Femur (tissue), 1 donor: ENCODE measurements around the gene CARD11.
A peak's percentile ranks its signal among the peaks of the same experiment; 100 is the strongest.

Experiments
- DNase-seq: peaks from one replicate; pipeline ENCODE4 v3.0.0-alpha.2; 2017

CARD11 gene

DNA sequence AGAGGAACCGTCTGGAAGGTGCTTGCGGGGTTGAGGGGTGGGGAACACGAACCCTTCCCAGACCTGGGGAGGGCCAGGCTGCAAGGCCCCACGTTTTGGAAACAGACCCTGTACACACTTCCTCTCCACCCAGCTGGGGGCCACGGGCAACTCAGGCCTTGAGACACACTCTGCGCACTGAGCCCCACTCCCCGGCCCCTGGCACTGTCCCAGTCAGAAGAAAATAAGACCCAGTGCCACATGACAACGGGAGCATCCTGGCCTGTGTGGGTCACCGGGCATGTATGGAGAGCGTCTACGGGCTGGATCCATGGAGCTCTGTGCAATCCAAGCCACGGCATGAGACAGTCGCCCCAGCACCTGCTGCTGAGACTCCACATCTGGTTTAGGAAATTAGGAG lies 63.7 kb downstream of the CARD11 start:
- no peak for DNase-seq

DNA sequence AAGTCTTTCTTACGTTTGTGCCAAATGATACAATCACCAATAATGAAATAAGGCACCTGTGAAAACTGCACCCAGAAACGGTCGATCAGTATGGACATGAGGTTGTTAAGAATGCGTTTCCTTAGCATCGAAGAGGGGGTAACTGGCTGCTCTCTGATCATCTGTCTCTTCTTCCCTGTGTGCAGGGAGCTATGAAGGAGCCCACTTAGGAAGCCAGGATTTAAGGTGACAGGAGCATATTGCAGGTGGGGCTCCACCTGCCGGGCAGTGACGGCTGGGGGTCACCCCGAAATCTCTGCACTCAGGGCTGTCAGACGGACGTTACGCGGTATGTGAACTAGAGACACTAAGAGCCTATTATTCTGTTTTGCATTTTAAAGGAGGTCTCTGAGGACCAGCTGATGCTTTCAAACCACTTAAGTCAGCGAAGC lies 64.5 kb downstream of the CARD11 start:
- no peak for DNase-seq

DNA sequence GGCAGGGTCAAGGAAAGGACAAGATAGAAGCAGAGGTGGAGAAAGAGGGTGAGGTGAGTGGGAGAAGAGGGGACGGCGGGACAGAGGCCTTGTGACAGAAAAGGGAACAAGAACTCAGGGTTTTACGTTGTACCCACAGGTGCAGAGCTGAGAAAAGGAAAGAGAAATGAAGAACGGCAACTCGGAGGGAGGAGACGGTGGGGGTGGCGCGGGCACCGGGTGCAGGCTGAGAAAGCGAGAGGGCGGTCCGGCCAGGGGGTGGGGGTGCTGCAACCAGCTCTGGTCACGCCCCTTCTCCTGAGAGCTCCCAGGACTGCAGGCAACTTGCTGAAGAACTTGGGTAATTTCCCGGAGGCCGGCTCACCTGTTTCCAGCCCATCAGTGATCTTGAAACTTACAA lies 65.3 kb downstream of the CARD11 start:
- DNase-seq, result peak; percentile 54

DNA sequence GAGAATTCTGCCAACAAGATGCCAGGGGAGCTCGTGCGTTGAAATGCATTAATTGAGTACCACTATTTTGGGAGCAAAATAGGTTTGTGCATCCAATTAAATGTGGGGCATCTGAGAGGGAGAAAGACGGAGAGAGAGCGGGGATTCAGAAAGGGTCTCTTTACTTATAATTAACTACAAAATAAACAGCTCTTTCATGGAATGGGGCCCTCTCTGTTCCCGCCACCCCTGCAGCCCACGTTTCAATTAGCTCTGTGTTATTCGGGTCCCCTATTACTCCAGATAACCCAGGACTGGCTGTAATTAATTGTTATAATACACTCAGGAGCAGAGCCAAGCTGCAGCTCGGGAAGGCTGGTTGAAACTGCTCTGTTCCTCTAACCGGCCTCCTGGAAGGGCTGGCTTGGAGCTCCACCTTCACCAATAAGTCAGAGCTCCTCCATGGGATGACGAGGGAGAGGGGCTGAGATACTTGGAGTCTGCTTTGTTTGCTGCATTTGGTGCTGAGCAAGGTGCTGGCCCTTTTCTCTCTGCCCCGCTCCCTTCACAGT lies 67.8 kb downstream of the CARD11 start:
- no peak for DNase-seq

DNA sequence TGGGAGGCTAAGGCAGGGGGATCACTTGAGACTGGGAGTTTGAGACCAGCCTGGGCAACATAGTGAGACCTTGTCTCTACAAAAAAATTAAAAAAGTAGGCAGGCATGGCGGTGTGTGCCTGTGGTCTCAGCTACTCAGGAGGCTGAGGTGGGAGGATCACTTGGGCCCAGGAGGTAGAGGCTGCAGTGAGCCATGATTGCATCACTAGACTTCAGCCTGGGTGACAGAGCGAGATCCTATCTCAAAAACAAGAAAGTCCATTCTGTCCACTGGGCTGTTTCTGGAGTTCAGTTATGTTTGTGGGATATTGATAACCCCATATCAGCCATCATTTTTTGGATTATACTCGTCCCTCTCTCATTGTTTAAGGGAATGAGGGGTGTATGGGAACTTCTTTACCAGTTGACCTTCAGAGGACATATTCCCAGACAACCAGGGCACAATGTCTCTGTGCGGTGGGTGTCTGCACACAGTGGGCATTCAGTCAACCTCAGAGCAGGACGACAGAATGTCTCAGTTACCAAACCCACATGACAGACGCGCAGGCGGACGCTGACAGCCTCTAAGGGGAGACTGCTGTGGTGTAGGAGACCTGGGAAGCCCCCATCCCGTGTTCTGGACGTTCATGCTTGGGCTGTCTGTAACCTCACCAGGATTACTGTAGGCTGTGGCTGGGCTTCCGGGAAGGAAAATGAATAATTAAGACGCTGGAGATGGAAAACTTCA lies 69.4 kb downstream of the CARD11 start:
- no peak for DNase-seq

DNA sequence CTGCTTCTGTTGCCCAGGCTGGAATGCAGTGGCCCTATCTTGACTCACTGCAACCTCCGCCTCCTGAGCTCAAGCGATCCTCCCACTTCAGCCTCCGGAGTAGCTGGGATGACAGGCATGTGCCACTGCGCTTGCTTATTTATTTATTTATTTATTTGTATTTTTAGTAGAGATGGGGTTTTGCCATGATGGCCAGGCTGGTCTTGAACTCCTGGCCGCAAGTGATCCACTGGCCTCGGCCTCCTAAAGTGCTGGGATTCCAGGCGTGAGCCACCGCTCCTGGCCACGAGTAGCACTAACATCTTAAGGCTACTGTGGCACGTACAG lies 70.9 kb downstream of the CARD11 start:
- no peak for DNase-seq

DNA sequence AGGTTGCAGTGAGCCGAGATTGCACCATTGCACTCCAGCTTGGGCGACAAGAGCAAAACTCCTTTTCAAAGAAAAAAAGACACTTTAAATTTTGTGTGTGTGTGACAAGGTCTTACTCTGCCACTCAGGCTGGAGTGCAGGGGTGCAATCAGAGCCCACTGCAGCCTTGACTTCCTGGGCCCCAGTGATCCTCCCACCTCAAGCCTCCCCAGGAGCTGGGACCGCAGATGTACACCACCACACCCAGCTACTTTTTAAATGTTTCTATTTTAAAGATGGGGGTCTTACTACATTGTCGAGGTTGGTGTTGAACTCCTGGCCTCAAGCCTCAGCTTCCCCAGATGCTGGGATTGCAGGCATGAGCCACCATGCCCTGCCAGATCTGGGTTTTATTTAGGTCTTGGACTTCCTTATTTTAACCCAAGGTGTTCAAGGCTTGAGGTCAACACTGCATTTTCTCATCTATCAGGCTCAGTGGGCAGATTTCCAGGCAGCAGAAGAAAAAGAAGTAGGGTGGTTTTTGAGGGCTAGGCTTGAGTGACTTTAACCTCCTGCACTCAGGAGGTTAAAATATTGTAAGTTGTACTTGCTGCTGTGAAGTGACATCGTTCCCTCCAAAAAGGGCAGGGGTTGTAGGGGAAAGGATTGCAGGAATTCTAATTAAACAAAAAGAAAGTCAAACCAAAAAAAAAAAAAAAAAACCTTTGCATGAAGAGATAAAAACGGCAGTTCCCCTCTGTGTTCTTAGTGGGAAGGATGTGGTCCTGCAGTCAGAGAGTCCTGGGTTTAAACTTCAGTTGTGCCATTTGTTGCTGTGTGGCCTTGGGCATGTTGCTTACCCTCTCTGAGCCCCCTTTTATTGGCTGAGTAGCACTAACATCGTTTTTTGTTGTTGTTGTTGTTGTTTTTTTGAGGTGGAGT lies 71.5 kb downstream of the CARD11 start:
- no peak for DNase-seq

DNA sequence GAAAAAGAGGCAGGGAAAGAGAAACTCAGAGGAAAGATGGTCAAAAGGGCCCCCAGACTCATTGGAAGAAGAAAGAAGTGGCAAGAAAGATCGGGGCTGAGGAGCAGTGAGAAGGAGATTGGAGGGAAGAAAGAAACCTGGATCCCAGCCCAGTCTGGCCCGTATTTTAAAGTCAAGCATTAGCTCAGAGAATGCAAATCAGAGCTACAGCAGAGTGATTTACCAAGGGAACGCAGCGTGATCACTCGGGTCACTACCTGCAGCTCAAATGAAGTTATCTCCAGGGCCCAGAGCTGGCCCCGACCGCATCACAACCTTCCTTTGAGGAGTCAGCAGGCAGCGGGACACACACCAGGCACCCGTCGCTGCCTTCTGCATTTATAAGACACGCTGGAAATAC lies 72.8 kb downstream of the CARD11 start:
- DNase-seq, result no peak

DNA sequence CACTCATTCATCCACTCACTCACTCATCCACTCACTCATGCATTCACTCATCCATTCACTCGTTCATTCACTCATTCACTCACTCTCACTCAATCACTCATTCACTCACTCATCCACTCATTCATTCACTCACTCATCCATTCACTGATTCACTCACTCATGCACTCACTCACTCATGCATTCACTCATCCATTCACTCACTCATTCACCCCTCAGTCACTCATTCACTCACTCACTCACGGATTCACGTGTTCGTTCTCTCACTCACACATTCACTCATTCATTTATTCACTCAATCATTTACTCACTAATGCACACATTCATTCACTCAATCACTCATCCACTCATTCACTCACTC lies 73.4 kb downstream of the CARD11 start:
- DNase-seq, result no peak

DNA sequence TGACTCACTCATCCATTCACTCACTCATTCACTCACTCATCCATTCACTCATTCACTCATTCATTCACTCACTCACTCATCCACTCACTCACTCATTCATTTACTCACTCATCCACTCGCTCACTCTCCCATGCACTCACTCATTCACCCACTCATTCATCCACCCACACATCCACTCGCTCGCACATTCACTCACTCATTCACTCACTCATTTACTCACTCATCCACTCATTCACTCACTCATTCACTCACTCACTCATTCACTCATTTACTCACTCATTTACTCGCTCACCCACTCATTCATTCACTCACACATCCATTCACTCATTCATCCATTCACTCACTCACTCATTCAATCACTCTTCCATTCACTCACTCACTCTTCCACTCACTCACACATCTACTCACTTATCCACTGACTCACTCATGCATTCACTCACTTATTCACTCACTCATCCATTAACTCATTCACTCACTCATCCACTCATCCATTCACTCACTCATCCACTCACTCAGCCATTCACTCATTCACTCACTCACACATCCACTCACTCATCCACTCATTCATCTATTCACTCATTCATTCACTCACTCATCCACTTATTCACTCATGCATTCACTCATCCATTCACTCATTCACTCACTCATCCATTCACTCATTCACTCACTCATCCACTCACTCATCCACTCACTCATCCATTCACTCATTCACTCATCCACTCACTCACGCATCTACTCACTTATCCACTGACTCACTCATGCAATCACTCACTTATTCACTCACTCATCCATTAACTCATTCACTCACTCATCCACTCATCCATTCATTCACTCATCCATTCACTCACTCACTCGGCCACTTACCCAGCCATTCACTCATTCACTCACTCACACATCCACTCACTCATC lies 74.0 kb downstream of the CARD11 start:
- DNase-seq, result no peak

DNA sequence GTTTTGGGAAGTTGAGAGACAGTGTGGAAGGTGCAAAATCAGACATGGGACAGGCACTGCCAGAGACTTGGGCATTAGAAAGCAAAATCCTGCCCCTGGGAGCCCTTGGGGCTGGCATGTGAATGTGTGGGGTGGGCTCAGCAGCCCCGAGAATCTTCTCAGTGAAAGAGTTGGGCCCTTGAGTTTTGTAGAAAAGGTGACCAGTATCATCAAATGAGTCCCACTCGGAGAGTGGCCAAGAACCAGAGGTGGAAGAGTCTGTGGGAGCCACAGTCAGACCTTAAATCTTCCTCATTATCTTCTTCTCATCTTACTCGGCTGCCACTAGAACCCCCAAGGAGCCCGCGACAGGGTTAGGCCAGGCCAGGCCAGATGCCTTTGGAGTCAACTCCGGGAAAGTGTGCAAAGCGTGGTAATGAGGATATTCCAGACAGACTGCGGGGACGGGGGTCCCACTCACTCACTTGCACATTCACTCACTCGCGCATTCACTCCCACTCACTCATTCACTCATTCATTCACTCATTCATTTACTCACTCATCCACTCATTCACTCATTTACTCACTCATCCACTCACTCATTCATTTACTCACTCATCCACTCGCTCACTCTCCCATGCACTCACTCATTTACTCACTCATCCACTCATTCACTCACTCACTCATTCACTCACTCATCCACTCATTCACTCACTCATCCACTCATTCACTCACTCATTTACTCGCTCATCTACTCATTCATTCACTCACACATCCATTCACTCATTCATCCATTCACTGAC lies 74.9 kb downstream of the CARD11 start:
- no peak for DNase-seq

DNA sequence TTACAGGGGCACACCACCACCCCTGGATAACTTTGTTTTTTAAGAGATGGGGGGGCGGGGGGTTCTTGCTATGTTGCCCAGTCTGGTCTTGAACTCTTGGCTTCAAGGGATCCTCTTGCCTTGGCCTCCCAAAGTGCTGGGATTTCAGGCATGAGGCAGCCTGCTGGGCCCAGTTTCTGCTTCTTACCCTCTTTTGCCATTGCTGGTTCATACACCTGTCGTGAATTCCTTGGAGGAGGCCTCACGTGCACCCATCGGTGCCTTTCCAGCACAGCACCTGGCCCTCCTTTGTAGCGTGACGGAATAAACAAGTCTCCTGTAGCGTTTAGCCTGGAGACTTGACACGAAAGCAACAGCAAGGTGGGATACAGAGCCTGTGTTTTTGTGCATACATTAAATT lies 75.5 kb downstream of the CARD11 start:
- no peak for DNase-seq

DNA sequence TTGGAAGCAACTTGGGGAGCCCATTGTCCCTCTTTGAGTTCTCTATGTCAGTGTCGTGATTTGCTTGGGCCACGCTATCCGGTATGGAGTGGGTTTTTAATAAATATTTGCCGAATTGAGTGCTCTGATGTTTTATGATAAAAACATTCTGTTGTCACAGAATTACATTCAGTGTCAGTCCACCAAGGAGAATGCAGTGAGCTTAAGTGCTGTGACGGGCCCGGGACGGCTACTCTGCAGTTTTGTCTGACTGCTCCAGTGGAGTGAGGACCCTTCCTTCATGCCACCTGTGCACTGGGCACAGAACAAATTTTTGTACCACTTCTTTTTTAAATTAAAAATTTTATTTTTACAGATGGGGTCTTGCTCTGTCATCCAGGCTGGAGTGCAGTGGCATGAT lies 76.0 kb downstream of the CARD11 start:
- DNase-seq, result no peak

DNA sequence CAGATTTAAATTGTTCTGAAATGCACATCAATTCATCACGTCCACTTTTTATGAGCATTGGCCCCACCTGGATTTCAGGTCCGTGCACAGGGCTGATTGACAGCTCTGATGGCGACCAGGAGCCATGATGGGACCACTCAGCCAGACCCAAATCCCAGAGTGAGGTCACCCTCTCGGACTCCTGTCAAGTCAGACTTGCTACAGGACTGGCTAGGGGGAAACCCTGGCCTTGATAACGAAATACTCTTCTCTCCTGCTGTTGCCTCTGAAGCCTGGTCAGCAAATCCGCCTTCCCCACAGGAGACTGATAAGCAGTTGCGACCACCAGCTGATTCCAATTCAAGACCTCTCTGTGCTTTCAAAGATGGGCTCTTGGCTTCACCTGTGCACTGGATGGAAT lies 76.4 kb downstream of the CARD11 start:
- no peak for DNase-seq

DNA sequence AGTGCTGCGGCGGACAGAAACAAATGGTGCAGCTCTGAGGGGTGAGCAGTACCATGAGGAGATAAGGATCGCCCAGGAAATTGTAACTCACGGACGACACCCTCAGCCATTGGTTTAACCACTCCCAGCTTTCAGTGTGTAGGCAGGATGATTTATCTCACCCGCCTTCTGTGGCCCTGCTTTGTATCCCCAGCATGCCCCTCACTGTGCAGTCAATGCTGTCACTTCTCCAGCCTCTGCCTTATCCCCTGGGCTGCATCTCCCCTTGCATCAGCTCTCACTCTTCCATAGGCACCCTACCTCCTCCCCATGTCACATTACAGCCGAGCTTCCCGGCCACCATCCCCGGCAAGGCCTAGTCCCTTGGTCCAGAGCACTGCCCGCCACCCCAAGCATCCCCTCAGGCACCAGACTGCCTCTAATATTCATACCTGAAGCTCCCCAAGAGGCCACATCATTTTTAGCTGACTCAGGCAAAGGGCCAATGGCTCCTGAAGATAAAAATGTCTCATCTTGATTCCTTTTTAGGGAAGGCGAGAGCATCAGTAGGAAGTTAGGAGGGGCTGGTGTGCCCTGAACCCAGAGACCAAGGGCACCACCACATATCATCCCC lies 77.1 kb downstream of the CARD11 start:
- no peak for DNase-seq

DNA sequence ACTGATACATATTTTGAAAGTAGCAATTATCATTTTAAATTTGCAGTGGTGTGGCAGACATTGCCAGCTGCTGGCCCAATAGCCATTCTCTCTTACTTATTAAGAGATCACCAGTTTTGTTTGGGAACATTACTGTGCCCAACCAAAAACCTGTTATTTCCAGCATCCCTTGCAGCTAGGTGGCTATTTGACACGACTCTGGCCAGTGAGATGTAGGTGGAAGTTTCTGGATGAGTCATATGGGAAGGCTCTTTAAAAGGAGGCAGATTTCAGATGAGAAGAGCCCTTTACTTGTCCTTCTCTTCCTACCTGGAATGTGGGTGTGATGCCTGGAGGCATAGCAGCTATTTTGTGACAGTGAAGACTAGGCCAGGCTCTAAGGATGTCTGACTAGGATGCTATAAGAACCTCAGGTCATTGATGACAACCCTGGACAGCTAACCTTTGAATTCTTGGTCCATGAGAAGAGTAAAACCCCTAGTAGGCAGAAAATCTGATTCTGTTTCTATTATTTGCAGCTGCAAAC lies 77.9 kb downstream of the CARD11 start:
- no peak for DNase-seq

DNA sequence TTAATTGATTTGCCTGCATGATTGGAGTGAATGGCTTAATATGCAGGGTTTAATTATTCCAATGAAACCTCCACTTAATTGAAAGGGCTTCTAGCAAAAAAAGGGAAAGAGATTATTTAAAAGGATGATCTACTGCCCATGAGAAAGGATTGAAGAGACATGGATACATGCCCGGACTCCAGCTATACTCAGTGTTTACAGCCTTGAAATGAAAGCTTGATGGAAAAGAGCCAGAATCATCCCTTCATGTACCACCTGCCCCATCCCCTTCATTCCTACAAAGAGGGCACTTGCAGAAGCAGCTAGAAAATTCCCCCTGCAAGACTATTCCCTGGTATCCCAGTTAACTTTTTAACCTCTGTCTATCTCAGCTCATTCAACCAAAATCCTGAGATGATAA lies 78.4 kb downstream of the CARD11 start:
- DNase-seq, result no peak

DNA sequence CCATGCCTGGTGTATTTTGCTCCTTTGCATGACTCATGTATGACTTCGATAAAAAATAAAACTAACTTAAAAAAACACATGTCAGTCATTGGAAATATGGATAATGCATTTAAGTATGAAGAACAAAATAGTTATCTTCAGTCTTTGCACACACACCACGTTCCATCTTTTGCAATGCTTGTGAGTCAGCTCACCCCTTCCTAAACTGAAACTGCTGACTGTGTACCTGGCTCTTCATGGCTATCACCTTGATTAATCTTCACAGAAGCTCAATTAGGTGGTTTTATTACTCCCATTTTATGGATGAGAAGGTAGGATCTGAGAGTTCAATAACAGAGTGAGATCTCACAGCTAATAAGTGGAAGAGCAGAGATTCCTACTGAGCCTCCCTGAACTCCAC lies 79.5 kb downstream of the CARD11 start:
- no peak for DNase-seq

DNA sequence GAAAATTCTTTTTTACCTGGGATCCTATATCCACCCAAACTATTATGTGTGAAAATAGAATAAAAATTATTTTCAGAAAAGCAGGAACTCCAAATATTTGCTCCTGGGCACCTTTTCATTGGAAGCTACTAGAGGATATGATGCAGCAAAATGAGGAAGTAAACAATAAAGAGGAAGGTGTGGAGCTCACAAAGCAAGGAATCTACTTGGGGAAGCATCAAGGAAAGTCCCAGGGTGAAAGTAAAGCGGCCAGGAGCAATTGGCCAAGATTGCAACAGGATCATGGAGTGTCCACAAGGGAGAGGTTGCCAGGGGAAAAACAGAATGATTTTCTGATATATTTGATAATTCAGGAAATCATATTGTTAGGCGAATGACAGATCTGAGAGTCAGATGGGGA lies 80.8 kb downstream of the CARD11 start:
- DNase-seq, result no peak

DNA sequence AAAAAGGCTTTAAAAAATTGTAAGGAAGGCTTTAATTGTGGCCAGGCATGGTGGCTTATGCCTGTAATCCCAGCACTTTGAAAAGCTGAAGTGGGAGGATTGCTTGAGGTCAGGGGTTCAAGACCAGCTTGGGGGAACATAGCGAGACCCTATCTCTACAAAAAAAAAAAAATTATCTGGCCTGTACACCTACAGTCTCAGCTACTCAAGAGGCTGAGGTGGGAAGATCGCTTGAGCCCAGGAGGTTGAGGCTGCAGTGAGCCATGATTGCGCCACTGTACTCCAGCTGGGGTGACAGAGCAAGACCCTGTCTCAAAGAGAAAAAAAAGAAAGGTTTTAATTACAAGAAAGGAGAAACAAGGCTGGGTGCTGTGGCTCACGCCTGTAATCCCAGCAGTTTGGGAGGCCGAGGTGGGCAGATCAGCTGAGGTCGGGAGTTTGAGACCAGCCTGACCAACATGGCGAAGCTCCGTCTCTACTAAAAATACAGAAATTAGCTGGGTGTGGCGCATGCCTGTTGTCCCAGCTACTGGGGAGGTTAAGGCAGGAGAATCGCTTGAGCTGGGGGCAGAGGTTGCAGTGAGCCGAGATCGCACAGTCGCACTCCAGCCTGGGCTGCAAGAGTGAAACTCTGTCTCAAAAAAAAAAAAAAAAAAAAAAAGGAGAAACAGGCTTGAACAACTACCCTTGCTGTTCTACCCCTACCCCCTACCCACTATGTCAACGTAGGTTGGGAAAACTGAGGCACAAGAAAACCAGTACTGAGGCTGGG lies 83.7 kb downstream of the CARD11 start:
- DNase-seq, result no peak
